Astrocyte of the cerebellum (primary cell): ENCODE data around the gene SYNJ2.

Experiments used
- DNase-seq: peaks from one replicate; pipeline ENCODE4 v3.0.0-alpha.2; 2011; ENCODE audit warnings: low read depth
- H3K4me3 ChIP-seq: 2 replicates; pipeline ENCODE4 v1.5.1; 2011; ENCODE audit warnings: mild to moderate bottlenecking, low read depth, low read length, moderate library complexity
- CTCF ChIP-seq: IDR thresholded peaks from 2 replicates; pipeline ENCODE4 v1.5.1; 2012; ENCODE audit warnings: low read length, low read depth, moderate library complexity, mild to moderate bottlenecking; ENCODE audit errors: missing control alignments
- in situ Hi-C: cut with HindIII; loops from 2 replicates; pipeline ENCODE4 v1.10.0; 2017; ENCODE audit warnings: low sequenced_read_pairs

SYNJ2 gene

GRCh38 chr6:158005626-158006180 is 24.0 kb downstream of the SYNJ2 start:
- in situ Hi-C loops = no loop called here

GRCh38 chr6:158006331-158006730 is 24.7 kb downstream of the SYNJ2 start:
- H3K4me3 ChIP-seq = no peak overlapping the region
- no peak for TF ChIP-seq CTCF
- in situ Hi-C loops = no loop called here
- DNase-seq = no peak

More at GRCh38 chr6:158005626-158006180, 24.0 kb downstream of the SYNJ2 start:
- H3K4me3 ChIP-seq = no peak overlapping the region
- TF ChIP-seq CTCF = no peak
- DNase-seq = no peak

GRCh38 chr6:158006821-158007570 is 25.3 kb downstream of the SYNJ2 start:
- no peak for TF ChIP-seq CTCF
- in situ Hi-C loops = no loop called here
- no peak overlapping the region for H3K4me3 ChIP-seq
- DNase-seq = no peak

GRCh38 chr6:158008864-158009113 is 27.1 kb downstream of the SYNJ2 start:
- in situ Hi-C loops = no loop called here
- no peak for DNase-seq
- no peak for TF ChIP-seq CTCF
- no peak overlapping the region for H3K4me3 ChIP-seq

GRCh38 chr6:158009114-158009891 is 27.6 kb downstream of the SYNJ2 start:
- in situ Hi-C loops = no loop called here
- DNase-seq = no peak
- TF ChIP-seq CTCF = no peak
- H3K4me3 ChIP-seq = no peak overlapping the region

GRCh38 chr6:158009935-158010585 is 28.4 kb downstream of the SYNJ2 start:
- no peak overlapping the region for H3K4me3 ChIP-seq
- in situ Hi-C loops = no loop called here
- no peak for TF ChIP-seq CTCF
- no peak for DNase-seq
